Smooth muscle cell (in vitro differentiated cells): Measurements from ENCODE around the gene MAN1A2. TPM values are rescaled to one million over a fixed set of nuclear protein-coding genes. Genes with fewer than 3 reads are reported as not detected.

ENCODE experiments used
- DNase-seq: peaks from one replicate; lab custom pipeline; 2025; ENCODE audit not compliant: unreplicated experiment; lab: John Stamatoyannopoulos, UW
- H2AFZ ChIP-seq: fragments of 200-600 bp; sonication (generic); 2 replicates; pipeline ENCODE4 v1.6.0; 2016; ENCODE audit warnings: antibody characterized with exemption, low read depth, mild to moderate bottlenecking
- H3F3A ChIP-seq: fragments of 200-600 bp; sonication (generic); 2 replicates; pipeline ENCODE4 v1.6.0; 2017; ENCODE audit warnings: antibody characterized with exemption, low read depth
- H3K27ac ChIP-seq: fragments of 200-600 bp; sonication (generic); 2 replicates; pipeline ENCODE4 v1.5.1; 2016; ENCODE audit warnings: low read depth, mild to moderate bottlenecking
- H3K27me3 ChIP-seq: fragments of 200-600 bp; sonication (generic); 2 replicates; pipeline ENCODE4 v1.6.1; 2016; ENCODE audit warnings: low read depth, mild to moderate bottlenecking
- H3K36me3 ChIP-seq: fragments of 200-600 bp; sonication (generic); 2 replicates; pipeline ENCODE4 v1.5.1; 2016; ENCODE audit warnings: low read depth
- H3K4me1 ChIP-seq: fragments of 200-600 bp; sonication (generic); 2 replicates; pipeline ENCODE4 v1.5.1; 2016; ENCODE audit warnings: low read depth
- H3K4me2 ChIP-seq: fragments of 200-600 bp; sonication (generic); 2 replicates; pipeline ENCODE4 v1.6.0; 2016; ENCODE audit warnings: mild to moderate bottlenecking
- H3K4me3 ChIP-seq: fragments of 200-600 bp; sonication (generic); 2 replicates; pipeline ENCODE4 v1.5.1; 2016; ENCODE audit warnings: mild to moderate bottlenecking
- H3K79me2 ChIP-seq: fragments of 200-600 bp; sonication (generic); 2 replicates; pipeline ENCODE4 v1.6.0; 2016; ENCODE audit warnings: low read depth, mild to moderate bottlenecking
- H3K9ac ChIP-seq: fragments of 200-600 bp; sonication (generic); 2 replicates; pipeline ENCODE4 v1.6.0; 2016; ENCODE audit warnings: low read depth
- H3K9me3 ChIP-seq: fragments of 200-600 bp; sonication (generic); replicated peaks from 2 replicates; pipeline ENCODE4 v1.5.1; 2016; ENCODE audit warnings: low read depth
- H4K20me1 ChIP-seq: fragments of 200-600 bp; sonication (generic); 2 replicates; pipeline ENCODE4 v1.6.0; 2016; ENCODE audit warnings: low read depth
- CTCF ChIP-seq: fragments of 200-600 bp; sonication (generic); IDR thresholded peaks from 2 replicates; pipeline ENCODE4 v1.5.1; 2017; ENCODE audit warnings: borderline replicate concordance, mild to moderate bottlenecking, antibody characterized with exemption; ENCODE audit not compliant: insufficient read depth, poor library complexity, severe bottlenecking
- WGBS: methylation state at CpG from one replicate; pipeline ENCODE4 v1.1.7; 2016; ENCODE audit warnings: low lambda C conversion rate; 5-methylcytosine and 5-hydroxymethylcytosine counted together
- polyA plus RNA-seq: library from polyadenylated mRNA; unstranded; fragments of >200 nt; fragmentation: Nextera tagmentation; extraction: Ambion mirVana; gene quantifications from 2 replicates; pipeline ENCODE4 v1.2.1, GENCODE V29; 2016
- total RNA-seq: library from RNA; depleted of rRNA; stranded (reverse); fragments of >200 nt; gene quantifications from 2 replicates; pipeline ENCODE4 v1.2.3, GENCODE V29; 2014

MAN1A2 gene
- total and polyA plus RNA-seq, 2 experiments from 2014 or later = 18.2 to 48.8 TPM

- H3F3A ChIP-seq = no peaks in the 10 kb centered on the region
- H3K4me2 ChIP-seq = no peak overlapping the region
- no peaks in the 10 kb centered on the region for H3K36me3 ChIP-seq
- H3K27ac ChIP-seq = no peak overlapping the region
- DNase-seq = no peak
- no peaks in the 10 kb centered on the region for H3K9me3 ChIP-seq
- H3K4me1 ChIP-seq = no peaks in the 10 kb centered on the region
- no peaks in the 10 kb centered on the region for H4K20me1 ChIP-seq
- H3K4me3 ChIP-seq = no peak overlapping the region
- H3K27me3 ChIP-seq = no peaks in the 10 kb centered on the region
- no peak overlapping the region for H3K9ac ChIP-seq
- 91% methylated on average over 8 of the region's 8 CpGs for WGBS
- TF ChIP-seq CTCF = no peak
- H3K79me2 ChIP-seq = no peaks in the 10 kb centered on the region
- no peak overlapping the region for H2AFZ ChIP-seq
These were observed 208.5 kb downstream of the MAN1A2 start for GRCh38 chr1:117575586-117576225.

- H4K20me1 ChIP-seq = no peaks in the 10 kb centered on the region
- no peak for DNase-seq
- no peak overlapping the region for H2AFZ ChIP-seq
- no peaks in the 10 kb centered on the region for H3F3A ChIP-seq
- H3K27me3 ChIP-seq = no peaks in the 10 kb centered on the region
- H3K9ac ChIP-seq = no peak overlapping the region
- no peaks in the 10 kb centered on the region for H3K4me1 ChIP-seq
- no peaks in the 10 kb centered on the region for H3K9me3 ChIP-seq
- 97% methylated on average over 3 of the region's 3 CpGs for WGBS
- TF ChIP-seq CTCF = no peak
- H3K27ac ChIP-seq = no peak overlapping the region
- H3K79me2 ChIP-seq = no peaks in the 10 kb centered on the region
- H3K4me2 ChIP-seq = no peak overlapping the region
- H3K36me3 ChIP-seq = no peaks in the 10 kb centered on the region
- no peak overlapping the region for H3K4me3 ChIP-seq
These were observed 209.0 kb downstream of the MAN1A2 start for GRCh38 chr1:117576236-117576635.

- no peaks in the 10 kb centered on the region for H3K27me3 ChIP-seq
- no peak overlapping the region for H3K9ac ChIP-seq
- no peaks in the 10 kb centered on the region for H3K79me2 ChIP-seq
- no peaks in the 10 kb centered on the region for H3K9me3 ChIP-seq
- no peaks in the 10 kb centered on the region for H3F3A ChIP-seq
- H3K27ac ChIP-seq = no peak overlapping the region
- no peak overlapping the region for H3K4me2 ChIP-seq
- no peak for TF ChIP-seq CTCF
- no peaks in the 10 kb centered on the region for H4K20me1 ChIP-seq
- no peak for DNase-seq
- no peak overlapping the region for H3K4me3 ChIP-seq
- H3K36me3 ChIP-seq = no peaks in the 10 kb centered on the region
- H2AFZ ChIP-seq = no peak overlapping the region
- H3K4me1 ChIP-seq = no peaks in the 10 kb centered on the region
- WGBS = 88% methylated on average over 2 of the region's 2 CpGs
These were observed 210.1 kb downstream of the MAN1A2 start for GRCh38 chr1:117577191-117577885.
